ENCODE data around the gene ZNF664. TPM values are rescaled to one million over a fixed set of nuclear protein-coding genes. Genes with fewer than 3 reads are reported as not detected.

Gene ZNF664
- total and polyA plus RNA-seq, 2 of the 13 experiments (the other 11 are each of a cell fraction or from before 2014, with no cell fraction given) = 43.9 to 56.5 TPM

DNA sequence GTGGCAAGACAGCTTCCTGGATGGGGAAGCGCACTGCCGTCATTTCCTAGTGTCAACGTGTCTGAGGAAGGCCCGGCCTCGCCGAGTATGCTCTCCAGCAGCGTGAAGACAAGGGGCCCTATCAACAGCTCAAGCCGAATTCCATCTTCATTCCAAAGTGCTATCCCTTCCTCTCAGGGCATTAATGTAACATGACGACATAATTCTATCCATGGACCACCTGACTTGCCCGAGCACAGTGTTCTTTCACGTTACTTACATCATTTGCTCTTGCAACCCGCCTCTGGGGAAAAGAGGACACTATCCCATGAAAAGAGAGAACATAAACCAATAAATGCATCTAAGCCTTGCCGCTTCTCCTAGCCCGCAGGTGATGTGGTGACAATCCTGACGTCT is 23.2 kb upstream of the ZNF664 start (continued):
- 0 out of 2 replicates have a peak, but pooled peaks have one; percentile 48 for TF ChIP-seq ZNF605 (CRISPR knock-in tag; IDR thresholded peaks at IDR 0.05)
- no peak for TF ChIP-seq FOXP1 (IDR thresholded peaks at IDR 0.05)
- no peak for TF ChIP-seq FOXP1 (CRISPR knock-in tag; IDR thresholded peaks at IDR 0.05)
- TF ChIP-seq AHR (CRISPR knock-in tag; IDR thresholded peaks at IDR 0.05) = no peak
- TF ChIP-seq ZNF776 (CRISPR knock-in tag; IDR thresholded peaks at IDR 0.05) = peak; percentile 13; the same call in 1 of the 2 replicates
- no peak for TF ChIP-seq MAFF (IDR thresholded peaks at IDR 0.05; ENCODE audit: low read depth, low read length)
- no peak for TF ChIP-seq ZNF552 (CRISPR knock-in tag; IDR thresholded peaks at IDR 0.05; ENCODE audit: borderline replicate concordance)
- TF ChIP-seq KLF16 (CRISPR knock-in tag; IDR thresholded peaks at IDR 0.05) = no peak
- no peak for TF ChIP-seq MED13 (CRISPR knock-in tag; IDR thresholded peaks at IDR 0.05)
- no peak for TF ChIP-seq NCOA5 (CRISPR knock-in tag; IDR thresholded peaks at IDR 0.05)
- TF ChIP-seq ZNF280D (CRISPR knock-in tag; IDR thresholded peaks at IDR 0.05) = 0 out of 2 replicates have a peak, but pooled peaks have one; percentile 3
- TF ChIP-seq HNF4G (IDR thresholded peaks at IDR 0.05; ENCODE audit: borderline replicate concordance, low read depth, low read length) = no peak
- peak; percentile 10; the same call in 1 of the 2 replicates for TF ChIP-seq HNF4G (CRISPR knock-in tag; IDR thresholded peaks at IDR 0.05; ENCODE audit: borderline replicate concordance, low read depth)
- no peak for TF ChIP-seq ZMAT5 (CRISPR knock-in tag; IDR thresholded peaks at IDR 0.05; ENCODE audit: borderline replicate concordance, low read depth)
- TF ChIP-seq TFE3 (CRISPR knock-in tag; IDR thresholded peaks at IDR 0.05) = no peak
- TF ChIP-seq ATRX (CRISPR knock-in tag; IDR thresholded peaks at IDR 0.05; ENCODE audit: borderline replicate concordance) = no peak
- no peak for TF ChIP-seq FOXA3 (CRISPR knock-in tag; IDR thresholded peaks at IDR 0.05)
- no peak for TF ChIP-seq GLMP (CRISPR knock-in tag; IDR thresholded peaks at IDR 0.05; ENCODE audit: borderline replicate concordance)
- TF ChIP-seq CEBPB (IDR thresholded peaks at IDR 0.05; ENCODE audit: borderline replicate concordance, low read depth, low read length) = 0 out of 2 replicates have a peak, but pooled peaks have one; percentile 19
- no peak for TF ChIP-seq AGO2 (optimal IDR thresholded peaks at IDR 0.05; ENCODE audit: low read depth, low read length)
- no peak for TF ChIP-seq MAFK (conservative IDR thresholded peaks at IDR 0.05 in 1 of 2, IDR thresholded peaks at IDR 0.05 in 1 of 2; ENCODE audit: low read length in 2 of 2)
- TF ChIP-seq NONO (IDR thresholded peaks at IDR 0.05) = no peak
- no peak for TF ChIP-seq NONO (CRISPR knock-in tag; conservative IDR thresholded peaks at IDR 0.05)
- TF ChIP-seq, protein P1, sequence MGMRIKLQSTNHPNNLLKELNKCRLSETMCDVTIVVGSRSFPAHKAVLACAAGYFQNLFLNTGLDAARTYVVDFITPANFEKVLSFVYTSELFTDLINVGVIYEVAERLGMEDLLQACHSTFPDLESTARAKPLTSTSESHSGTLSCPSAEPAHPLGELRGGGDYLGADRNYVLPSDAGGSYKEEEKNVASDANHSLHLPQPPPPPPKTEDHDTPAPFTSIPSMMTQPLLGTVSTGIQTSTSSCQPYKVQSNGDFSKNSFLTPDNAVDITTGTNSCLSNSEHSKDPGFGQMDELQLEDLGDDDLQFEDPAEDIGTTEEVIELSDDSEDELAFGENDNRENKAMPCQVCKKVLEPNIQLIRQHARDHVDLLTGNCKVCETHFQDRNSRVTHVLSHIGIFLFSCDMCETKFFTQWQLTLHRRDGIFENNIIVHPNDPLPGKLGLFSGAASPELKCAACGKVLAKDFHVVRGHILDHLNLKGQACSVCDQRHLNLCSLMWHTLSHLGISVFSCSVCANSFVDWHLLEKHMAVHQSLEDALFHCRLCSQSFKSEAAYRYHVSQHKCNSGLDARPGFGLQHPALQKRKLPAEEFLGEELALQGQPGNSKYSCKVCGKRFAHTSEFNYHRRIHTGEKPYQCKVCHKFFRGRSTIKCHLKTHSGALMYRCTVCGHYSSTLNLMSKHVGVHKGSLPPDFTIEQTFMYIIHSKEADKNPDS (CRISPR knock-in tag; IDR thresholded peaks at IDR 0.05) = no peak
- TF ChIP-seq ZBTB38 (CRISPR knock-in tag; IDR thresholded peaks at IDR 0.05) = peak; percentile 50; the same call in 1 of the 2 replicates
